ENCODE results near the gene HDAC4. TPM values are rescaled to one million over a fixed set of nuclear protein-coding genes. Genes with fewer than 3 reads are reported as not detected.

Gene HDAC4
- total RNA-seq, 6 experiments from 2014 or later: 7.4 to 13.0 (median 9.5) TPM

DNA sequence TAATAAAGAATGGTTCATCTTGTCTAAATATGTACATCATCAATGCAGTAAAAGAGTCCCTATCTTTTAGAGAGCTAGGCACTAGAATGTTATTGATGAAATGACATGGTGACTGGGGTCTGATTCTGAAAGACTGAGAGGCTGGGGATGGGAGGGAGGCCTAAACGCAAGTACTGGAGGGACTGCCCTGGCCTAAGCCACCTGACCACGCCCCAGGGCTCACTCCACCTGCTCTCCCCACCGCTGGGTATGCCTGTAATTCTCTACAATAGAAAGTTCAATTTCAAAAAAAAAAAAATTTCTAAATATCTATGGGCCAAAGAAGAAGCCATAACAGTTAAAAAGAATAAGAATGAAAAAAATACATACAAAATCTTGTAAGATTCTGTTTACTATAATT lies 194.0 kb downstream of the HDAC4 start:
- H3K27me3 Mint-ChIP-seq (ENCODE audit: insufficient read depth): no peaks in the 10 kb centered on the region
- no peak overlapping the region for H3K27ac Mint-ChIP-seq
- TF ChIP-seq, protein P1, sequence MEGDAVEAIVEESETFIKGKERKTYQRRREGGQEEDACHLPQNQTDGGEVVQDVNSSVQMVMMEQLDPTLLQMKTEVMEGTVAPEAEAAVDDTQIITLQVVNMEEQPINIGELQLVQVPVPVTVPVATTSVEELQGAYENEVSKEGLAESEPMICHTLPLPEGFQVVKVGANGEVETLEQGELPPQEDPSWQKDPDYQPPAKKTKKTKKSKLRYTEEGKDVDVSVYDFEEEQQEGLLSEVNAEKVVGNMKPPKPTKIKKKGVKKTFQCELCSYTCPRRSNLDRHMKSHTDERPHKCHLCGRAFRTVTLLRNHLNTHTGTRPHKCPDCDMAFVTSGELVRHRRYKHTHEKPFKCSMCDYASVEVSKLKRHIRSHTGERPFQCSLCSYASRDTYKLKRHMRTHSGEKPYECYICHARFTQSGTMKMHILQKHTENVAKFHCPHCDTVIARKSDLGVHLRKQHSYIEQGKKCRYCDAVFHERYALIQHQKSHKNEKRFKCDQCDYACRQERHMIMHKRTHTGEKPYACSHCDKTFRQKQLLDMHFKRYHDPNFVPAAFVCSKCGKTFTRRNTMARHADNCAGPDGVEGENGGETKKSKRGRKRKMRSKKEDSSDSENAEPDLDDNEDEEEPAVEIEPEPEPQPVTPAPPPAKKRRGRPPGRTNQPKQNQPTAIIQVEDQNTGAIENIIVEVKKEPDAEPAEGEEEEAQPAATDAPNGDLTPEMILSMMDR (IDR thresholded peaks at IDR 0.05): no peak
- no peak for DNase-seq
- H3K9me3 Mint-ChIP-seq: no peaks in the 10 kb centered on the region
- no peaks in the 10 kb centered on the region for H3K36me3 Mint-ChIP-seq (ENCODE audit: low read depth)
- no peak overlapping the region for H3K4me3 Mint-ChIP-seq
- H3K4me1 Mint-ChIP-seq (ENCODE audit: low read depth): no peaks in the 10 kb centered on the region

DNA sequence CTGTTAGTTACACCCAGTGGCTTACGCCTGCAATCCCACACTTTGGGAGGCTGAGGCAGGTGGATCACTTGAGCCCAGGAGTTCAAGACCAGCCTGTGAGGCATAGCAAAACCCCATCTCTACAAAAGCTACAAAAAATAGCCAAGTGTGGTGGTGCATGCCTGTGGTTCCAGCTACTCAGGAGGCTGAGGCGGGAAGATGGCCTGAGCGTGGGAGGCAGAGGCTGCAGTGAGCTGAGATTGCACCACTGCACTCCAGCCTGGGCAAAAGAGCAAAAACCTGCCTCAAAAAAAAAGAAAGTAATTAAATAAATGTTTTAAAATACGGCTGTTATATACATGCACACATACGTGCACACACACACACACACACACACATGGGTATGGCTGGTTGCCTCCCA lies 194.8 kb downstream of the HDAC4 start:
- H3K4me3 Mint-ChIP-seq: no peak overlapping the region
- H3K36me3 Mint-ChIP-seq (ENCODE audit: low read depth): no peaks in the 10 kb centered on the region
- TF ChIP-seq, protein P1 (IDR thresholded peaks at IDR 0.05): no peak
- no peak for DNase-seq
- H3K27me3 Mint-ChIP-seq (ENCODE audit: insufficient read depth): no peaks in the 10 kb centered on the region
- H3K4me1 Mint-ChIP-seq (ENCODE audit: low read depth): no peaks in the 10 kb centered on the region
- H3K9me3 Mint-ChIP-seq: no peaks in the 10 kb centered on the region
- no peak overlapping the region for H3K27ac Mint-ChIP-seq

DNA sequence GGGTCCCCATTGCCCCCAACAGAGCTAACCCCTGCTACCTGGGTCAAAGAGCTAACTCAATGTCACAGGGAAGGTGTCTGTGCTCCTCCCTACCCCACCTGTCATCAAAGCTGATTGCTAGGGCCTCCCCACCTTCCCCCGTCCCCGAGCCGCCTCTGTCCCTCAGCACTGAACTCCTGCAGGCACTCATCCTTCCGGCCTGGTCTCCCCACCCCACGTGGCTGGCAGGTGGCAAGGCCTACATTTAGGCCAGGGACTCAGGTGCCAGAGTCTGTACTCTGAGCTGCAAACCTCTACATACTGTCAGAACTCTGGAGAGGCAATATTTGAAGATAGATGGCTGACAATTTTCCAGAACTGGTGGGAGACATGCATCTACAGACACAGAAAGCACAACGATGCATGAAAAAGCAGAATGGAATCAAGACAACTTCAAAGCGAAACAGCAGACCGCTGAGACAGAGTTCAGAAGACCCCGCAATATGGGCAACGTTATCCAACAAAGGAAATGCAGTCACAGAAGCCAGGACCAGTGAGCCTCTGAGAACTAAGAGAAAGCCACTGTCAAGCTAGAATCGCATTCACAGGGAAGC lies 195.8 kb downstream of the HDAC4 start:
- Mint-ChIP-seq H3K4me1 (ENCODE audit: low read depth) (no peaks in the 10 kb centered on the region), H3K4me3 (no peak overlapping the region), H3K27ac (no peak overlapping the region)

DNA sequence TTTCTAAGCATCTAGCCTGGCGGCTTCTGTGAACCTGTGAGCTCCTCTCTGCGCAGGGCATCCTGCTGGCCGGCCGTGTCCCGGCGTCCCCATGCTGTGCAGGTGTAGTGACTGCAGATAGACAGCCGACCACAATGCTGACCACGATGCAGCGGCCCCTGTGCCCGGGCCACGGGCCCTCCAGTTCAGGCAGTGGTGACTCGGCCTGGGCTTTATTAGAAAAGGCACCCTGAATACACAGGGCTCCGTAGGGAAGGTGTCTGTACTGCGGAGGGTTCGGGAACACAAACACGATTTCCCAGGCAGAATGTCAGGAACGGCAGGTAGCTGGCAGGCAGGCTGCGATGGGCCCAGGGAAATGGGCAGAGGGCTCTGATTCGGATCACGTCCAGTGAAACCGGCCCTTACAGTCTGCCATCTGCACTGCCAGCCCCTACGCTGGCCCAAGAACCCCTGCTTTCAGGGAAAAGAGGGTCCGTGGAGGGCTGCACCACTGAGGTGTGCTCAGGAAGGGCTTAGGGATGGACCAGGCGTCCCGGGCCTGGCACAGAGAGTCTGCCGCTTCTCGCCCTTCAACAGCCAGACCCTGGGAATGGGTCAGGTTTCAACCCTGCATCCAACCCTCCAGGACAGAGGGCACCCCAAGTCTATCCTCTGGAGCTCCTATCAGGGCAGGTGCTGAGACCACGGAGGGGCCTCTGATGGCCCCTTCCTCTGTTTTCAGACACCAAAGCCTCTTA lies 196.5 kb downstream of the HDAC4 start:
- no peak overlapping the region for H3K27ac Mint-ChIP-seq
- TF ChIP-seq, protein P1 (IDR thresholded peaks at IDR 0.05): no peak
- H3K9me3 Mint-ChIP-seq: no peaks in the 10 kb centered on the region
- H3K36me3 Mint-ChIP-seq (ENCODE audit: low read depth): no peaks in the 10 kb centered on the region
- H3K27me3 Mint-ChIP-seq (ENCODE audit: insufficient read depth): no peaks in the 10 kb centered on the region
- no peak for DNase-seq
- no peak overlapping the region for H3K4me3 Mint-ChIP-seq
- H3K4me1 Mint-ChIP-seq (ENCODE audit: low read depth): no peaks in the 10 kb centered on the region

More for the DNA sequence above, 195.8 kb downstream of the HDAC4 start:
- no peak for DNase-seq
- H3K36me3 Mint-ChIP-seq (ENCODE audit: low read depth): no peaks in the 10 kb centered on the region
- TF ChIP-seq, protein P1 (IDR thresholded peaks at IDR 0.05): no peak
- H3K9me3 Mint-ChIP-seq: no peaks in the 10 kb centered on the region
- no peaks in the 10 kb centered on the region for H3K27me3 Mint-ChIP-seq (ENCODE audit: insufficient read depth)

DNA sequence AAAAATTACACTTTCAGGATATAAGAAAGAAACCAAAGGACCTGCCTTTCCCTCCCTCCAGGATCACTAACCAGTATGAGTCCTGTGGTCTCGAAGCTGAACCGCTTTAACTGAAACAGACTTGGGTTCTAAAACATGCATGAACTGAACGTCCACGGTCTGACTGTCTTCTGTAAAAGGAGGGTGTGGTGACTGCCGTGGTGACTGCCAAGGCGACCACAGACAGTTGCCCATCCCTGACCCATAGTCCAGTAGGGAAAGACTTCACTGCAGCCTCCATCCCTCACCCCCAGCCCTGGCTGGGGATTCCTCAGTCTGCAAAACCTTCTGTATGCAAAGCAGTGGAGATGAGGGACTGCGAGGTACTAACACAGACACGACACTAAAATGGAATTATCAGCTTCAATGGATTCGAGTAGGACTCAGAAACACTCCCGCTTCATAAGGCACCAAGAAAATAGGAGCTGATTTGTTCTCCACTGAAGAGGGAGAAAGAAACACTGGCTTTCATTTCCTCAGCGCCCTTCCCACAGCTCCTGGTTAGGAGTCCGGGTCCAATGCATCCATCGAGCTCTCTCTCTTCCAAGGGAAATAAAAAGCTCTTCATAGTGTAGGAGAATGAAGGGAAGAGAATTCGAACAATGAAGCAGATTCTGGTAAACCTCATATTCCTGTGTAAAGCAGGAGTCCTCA lies 197.2 kb downstream of the HDAC4 start:
- Mint-ChIP-seq H3K4me3 (no peak overlapping the region), H3K4me1 (ENCODE audit: low read depth) (no peaks in the 10 kb centered on the region), H3K9me3 (no peaks in the 10 kb centered on the region), H3K27ac (no peak overlapping the region), H3K27me3 (ENCODE audit: insufficient read depth) (peaks cover 1% of the 10 kb centered on the region; the same call in 1 of the 2 replicates), H3K36me3 (ENCODE audit: low read depth) (no peaks in the 10 kb centered on the region)
- TF ChIP-seq, protein P1 (IDR thresholded peaks at IDR 0.05): no peak
- no peak for DNase-seq
